Germinal center (tissue), 1 donor: Measurements from ENCODE around the gene ARHGEF6.
"Not testable (repeated sequence)": the region's sequence is repeated elsewhere in the genome, so short reads cannot be mapped to it uniquely, and the experiment has no call there.

Experiments
- DNase-seq: peaks from one replicate; pipeline ENCODE4 v3.0.0; 2012; ENCODE audit warnings: mixed read lengths, low spot score

The ARHGEF6 gene

DNA sequence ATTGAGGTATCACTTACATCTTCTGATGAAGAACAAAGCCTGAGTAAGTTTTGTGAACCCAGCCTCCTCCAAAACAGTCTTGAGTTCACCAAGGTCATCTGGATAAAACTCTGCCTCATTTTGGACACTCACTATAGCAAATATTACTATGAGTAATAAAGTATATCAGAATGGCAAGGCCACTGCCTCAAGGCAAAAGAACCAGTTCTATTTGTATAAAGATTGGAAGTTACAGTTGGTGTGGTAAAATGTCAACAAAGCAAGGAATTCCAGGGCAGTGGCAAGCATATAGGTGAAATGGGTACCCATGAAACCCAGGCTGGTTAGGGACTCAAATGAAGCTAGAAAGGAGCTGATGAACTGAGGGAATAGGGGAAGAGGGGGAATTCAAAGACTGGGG lies 2.4 kb upstream of the ARHGEF6 start:
- no peak for DNase-seq

DNA sequence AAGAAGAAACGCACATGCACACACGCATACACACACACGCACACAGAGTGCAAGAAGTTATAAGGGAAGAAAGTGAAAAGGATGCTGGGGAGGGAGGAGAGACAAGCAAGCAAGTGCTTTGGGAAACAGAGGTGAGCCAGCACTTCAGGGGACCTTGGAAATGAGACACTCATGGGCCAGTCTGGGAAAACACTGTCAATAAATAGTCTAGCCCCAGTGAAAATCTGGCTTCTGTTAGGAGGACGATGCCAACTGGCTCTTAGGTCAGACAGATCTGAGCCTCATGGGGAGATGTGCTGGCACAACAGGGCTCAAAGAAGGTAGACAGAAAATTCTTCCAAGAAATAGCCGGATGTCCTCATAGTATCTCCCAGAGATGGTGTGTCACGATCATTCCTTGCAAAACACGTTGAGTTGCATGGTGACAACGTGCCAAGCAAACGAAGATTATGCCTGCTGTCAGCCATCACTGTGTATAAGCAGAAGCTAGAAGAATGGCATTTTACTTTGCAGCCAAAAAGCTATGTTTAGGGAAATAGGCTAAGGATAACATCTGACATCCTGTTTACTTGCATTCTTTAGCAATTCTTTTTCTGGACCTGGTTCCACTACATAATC lies 557 bp upstream of the ARHGEF6 start:
- DNase-seq = no peak

DNA sequence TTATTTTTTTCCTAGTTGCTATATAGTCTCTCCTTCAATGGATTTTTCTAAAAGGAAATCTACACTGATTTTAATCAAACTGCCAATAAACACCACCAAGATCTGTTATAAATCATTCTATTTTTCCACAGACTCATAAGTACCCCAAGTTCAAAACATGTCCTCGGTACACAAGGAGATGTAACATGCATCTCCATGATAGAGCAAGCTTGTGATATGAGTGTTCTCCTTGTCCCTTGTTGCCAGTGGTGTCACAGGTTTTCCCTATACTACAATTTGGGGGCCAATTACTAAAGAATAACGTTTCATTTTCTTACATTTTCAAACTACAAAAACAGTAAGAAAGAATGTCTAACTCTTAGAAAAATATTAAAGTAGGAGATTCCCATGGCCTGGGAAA lies 491 bp downstream of the ARHGEF6 start:
- DNase-seq = no peak

DNA sequence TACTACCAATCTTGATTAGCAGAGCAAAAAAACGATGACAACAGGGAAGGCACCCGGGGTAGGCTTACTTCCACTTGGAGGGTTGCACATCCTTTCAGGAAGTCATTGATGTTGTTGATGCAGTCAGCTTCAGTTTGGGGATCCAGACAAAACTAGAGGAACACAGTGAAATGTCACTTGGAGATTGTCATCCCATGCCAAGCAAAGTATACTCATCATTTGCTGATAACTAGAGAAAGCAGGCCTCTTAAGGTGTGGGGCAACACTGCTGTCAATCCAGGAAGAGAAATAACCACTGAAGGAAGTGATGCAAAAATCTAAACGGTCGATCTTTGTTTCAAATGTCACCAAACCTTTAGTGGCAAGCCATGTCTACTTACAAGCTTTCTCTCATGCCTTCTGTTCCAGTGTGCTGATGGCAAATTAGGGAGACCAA lies 1.4 kb downstream of the ARHGEF6 start:
- DNase-seq = no peak

DNA sequence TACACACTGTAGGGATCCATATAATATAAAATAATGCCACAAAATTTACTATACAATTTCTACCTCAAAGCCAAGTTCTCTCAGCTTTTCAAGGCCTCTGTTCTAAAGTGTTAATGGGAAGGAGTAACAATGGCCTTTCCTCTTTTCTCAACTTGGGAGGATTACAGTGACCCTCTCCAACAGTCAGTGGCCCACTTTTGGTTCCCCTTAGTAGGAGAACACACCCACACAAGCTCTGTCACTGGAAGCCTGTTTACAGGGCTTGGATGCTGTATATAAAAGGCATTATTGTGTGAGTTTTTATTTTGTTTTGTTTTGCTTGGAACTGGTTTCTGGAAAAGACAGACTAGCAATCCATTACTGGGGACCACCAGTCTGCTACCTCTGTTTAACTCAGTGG lies 1.8 kb downstream of the ARHGEF6 start:
- no peak for DNase-seq

DNA sequence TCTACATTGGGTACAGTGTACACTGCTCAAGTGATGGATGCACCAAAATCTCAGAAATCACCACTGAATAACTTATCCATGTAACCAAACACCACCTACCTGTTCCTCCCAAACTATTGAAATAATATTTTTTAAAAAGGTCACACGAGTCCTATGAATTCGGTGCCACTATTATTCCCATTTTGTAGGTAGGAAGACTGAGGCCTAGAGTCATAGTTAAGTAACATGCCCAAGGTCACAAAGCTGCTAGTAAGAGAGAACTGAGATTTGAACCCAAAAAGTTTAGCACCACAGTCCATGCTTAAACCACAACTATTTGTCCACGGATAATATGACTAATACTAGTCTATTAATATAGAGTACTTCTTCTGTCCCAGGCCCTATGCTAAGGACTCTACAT lies 2.7 kb downstream of the ARHGEF6 start:
- no peak for DNase-seq

DNA sequence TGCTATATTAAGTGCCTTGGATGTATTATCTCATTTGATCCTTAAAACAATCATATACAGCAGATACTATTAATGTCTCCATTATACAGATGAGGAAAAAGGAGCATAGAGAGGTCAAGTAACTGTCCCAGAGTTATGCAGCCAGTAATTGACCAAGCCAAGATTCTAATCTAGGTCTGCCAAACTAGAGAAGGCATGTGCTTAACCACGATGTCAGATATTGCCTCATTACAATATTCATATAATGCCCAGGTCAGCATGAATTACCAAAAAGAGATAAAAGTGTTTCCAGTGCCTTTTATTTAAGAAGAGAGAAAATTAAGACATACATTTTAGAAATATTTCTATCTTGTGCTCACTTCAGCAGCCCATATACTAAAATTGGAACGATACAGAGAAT lies 7.1 kb downstream of the ARHGEF6 start:
- DNase-seq = no peak

DNA sequence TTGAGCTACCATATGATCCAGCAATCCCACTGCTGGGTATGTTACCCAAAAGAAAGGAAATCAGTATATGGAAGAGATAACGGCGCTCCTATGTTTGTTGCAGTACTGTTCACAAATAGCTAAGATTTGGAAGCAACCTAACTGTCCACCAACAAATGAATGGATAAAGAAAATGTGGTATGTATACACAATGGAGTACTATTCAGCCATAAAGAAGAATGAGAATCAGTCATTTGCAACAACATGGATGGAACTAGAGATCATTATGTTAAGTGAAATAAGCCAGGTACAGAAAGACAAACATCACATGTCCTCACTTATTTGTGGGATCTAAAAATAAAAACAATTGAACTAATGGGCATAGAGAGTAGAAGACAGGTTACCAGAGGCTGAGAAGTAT lies 8.9 kb downstream of the ARHGEF6 start:
- not testable (repeated sequence) for DNase-seq

DNA sequence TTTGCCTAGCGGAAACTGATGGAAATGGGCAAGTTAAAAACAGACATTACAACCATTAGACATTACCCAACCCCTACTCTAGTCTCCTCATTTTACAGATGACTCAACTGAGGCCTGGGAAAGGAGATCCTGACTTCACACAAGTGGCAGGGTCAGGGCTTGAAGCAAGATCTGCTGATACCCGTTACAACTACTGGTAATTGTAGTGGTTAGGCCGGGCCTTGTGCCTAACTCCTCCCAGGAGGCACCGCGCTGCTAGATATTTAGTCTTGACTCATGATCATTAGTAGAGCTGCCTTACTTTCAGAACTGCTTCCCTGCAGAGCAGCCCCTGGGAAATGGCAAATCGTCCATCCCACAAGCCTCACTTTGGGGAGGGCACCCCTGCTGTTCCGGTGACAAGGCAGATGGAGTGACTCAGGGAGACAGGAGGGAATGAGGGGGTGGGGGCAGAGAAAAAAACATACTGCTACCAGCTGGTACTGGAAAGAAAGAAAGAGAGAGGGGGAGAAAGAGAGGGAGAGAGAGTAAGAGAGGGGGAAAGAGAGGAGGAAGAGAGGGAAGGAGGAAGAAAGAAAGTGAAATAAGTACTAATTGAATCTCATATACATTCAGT lies 12.2 kb downstream of the ARHGEF6 start:
- peak; percentile 14 for DNase-seq

DNA sequence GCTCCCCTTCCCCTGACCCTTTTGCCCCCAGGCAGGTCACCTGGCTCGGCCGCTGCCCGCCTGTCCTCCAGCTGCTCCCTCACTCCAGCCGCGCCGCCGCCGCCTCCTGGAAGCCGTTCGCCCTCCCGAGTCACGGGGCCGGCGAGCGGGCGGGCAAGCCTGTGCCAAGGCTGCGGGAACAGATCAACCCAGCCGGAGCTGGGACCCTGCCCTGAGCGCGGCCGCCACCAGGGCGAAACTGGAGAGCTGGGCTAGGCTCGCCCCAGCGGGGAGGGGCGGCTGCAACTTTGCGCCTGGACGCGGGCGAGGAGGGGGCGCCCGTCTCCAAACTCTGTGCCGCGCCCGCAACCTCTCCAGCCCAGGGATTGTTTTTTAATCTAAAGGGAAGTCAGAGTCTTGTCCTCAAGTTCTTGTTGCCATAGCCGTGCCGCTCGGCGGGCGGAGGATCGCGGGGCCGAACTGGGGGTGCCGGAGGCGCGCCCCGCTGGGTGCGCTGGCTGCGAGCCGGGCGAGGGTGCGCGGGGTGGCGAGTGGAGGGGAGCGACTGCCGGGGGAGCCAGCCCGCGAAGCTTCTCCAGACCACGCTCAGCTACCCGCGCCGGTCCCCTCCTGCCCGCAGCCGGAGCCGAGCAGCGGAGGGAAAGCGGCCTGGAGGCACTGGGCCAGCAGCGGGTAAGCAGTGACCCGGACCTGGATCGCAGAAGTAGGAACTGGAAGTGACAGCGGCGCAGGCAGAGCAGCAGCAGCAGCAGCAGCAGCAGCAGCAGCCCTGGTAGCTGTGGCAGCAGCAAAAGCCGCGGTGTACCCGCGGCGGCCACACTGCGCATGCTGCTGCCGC lies 13.4 kb downstream of the ARHGEF6 start:
- peak; percentile 66 for DNase-seq

DNA sequence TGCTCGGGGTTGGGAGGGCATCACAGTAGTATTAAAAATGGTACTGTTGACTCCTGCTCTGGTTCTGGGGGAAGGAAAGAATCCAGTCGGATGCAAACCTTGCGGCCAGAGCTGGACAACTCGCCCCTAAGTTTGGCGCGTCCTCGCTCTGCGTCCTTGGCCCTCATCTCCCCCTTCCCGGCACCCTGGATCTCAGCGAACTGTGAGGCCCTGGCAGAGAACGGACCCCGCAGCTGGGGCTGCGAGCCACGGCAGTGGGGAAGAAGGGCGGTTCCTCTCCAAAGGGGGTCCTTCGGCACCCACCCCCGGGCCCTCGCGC lies 14.0 kb downstream of the ARHGEF6 start:
- no peak for DNase-seq

DNA sequence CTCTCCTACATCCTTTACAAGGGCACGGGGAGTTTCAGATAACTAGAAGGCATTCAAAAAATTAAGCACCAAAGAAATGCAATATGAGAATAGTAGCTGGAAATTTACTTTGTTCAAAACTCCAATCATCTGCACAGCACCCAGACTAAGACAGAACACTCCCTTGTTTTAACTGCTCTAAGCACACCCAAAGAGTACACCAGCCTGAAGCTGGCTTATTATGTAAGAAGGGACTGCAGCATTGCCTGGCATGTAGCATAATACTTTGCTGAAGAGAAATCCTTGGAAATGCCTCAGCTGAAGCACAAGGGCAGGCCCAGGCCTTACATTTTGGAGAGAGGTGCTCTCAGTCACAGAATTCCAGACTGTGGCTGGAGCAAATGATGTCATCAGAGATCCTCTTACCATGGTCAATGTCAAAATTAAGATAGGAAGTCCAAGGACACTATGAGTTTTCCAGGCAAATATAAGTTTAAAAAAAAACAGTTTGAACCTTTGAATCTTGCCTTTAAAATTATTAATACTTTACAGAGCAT lies 14.8 kb downstream of the ARHGEF6 start:
- DNase-seq = no peak

DNA sequence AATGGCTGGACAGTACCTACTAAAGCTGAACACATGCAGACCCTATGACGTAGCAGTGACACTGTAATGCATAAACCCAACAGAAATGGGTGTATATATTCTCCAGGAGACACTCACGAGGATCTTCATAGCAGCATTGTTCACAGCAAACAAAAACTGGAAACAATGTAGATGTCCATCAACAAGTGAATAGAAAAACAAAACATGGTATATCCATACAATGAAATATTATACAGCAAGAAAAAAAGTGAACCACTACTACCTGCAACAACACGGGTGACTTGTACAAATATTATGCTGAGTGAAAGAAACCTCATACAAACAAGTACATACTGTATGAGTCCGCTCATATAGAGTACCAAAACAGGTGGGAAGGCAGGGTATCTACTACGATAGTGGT lies 16.5 kb downstream of the ARHGEF6 start:
- no peak for DNase-seq

DNA sequence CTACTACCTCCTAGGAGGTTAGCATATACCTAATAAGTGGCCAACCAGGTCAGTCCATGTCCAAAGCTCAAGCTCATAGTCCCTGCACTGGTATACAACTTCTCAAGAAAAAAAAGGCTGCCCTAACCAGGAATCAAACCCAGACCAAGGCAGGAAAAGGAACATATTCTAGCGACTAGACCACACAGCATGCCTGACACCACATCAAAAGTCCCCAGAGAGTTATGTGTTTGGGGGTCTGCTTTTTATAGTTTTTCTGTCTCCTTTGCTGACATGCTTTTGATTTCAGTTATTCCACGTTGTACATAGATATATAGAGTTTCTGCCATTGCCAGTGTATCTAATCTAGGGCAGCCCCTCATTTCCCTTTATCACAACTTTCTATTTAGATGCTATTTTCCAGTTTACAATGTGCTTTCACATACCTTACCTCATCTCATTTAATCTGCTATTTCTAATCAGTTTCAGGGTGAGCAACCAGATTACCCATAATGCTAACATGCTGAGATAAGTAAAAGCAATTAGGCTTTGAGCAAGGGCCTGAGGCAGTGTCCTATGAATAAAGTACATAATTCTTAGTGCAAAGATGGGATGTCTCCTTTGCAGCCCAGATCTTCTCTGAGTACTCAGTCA lies 17.8 kb downstream of the ARHGEF6 start:
- no peak for DNase-seq

DNA sequence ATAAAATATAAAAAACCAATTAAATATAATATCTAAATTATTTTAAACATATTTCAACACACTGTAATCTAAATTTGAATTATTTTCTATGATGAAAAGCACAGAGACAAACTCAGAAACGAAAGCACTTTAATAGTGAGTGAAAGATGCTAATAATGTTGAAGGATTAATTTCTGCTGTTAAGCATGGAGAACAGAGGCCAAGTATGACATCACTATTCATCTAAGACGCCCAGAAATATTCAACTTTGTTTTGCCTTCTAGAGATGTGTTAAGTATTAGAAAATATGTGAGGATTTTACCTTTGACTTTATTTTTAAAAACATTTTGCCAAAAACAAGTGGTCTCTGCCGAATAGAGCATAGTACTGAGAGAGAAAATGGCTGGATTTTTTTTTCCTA lies 19.3 kb downstream of the ARHGEF6 start:
- DNase-seq = no peak

DNA sequence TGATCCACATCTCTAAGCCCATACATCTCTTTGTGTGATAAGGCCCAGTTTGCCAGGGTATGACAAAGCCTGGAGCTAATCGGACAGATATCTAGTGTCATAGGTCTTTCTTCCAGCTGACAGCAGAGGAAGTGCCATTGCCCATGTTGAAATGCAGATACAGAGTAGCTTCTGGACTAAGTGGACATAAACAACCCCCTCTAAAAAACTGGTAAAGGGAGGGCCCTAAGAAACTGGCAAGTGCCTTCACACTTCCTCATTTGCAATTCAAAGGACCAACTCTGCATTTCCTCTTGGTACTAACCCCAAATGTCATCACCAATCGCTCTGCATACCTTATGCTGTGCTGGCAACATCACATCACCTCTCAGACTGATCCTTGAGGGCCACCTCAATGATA lies 20.8 kb downstream of the ARHGEF6 start:
- no peak for DNase-seq

DNA sequence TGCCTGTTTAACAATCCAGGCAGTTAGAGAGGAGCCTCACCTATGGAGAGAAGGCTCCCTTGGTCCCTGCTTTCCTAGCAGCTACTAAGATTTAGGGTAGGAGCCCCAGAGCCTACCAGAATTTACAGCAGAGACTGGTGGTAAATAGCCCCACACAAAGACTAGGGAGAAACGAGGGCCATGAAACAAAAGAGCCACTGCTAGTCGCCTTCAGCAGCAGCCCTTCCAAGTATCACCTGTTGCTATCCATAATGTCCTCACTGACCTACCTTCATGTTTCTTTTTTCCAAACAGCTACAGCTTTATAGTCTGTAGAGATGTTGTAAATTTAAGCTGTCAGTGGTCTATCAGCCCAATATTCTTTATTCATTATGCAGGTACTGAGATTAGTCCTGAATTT lies 25.3 kb downstream of the ARHGEF6 start:
- DNase-seq = no peak

DNA sequence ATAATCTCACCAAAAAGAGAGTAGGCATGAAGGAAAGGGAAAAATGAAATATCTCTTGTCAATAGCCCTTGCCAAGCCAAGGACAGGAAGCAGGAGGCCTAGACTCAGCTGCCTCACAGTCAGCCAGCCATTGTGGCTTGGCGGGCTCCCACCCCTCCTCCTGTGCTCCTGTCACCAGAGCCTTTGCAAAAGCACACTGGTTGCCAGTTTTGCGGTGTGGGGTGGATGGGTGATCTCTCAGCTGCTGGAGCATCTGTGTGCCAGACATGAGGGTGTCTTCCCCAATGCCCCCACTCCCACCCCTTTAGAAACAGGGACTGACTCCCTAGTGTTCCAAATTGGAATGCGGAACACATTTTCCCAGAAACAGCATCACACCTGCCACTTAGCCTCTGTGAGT lies 26.1 kb downstream of the ARHGEF6 start:
- DNase-seq = no peak

DNA sequence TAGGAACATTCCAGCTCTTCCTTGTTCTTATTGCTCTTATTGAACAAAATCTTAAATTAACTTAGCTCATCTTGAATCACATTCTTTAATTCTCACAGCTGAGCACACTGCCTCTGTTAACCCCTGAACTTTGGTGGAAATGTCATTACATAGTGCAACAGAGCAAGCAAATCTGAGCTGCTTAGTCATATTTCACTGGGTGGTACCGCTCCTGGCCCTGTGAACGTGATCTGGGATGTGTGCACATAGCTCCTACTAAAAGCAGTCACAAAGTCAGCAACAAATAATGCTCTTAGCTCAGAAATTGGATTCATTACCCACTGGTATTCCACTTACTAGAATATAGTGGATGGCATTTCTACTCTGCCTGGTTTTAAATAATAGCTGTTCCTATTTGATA lies 27.9 kb downstream of the ARHGEF6 start:
- no peak for DNase-seq

DNA sequence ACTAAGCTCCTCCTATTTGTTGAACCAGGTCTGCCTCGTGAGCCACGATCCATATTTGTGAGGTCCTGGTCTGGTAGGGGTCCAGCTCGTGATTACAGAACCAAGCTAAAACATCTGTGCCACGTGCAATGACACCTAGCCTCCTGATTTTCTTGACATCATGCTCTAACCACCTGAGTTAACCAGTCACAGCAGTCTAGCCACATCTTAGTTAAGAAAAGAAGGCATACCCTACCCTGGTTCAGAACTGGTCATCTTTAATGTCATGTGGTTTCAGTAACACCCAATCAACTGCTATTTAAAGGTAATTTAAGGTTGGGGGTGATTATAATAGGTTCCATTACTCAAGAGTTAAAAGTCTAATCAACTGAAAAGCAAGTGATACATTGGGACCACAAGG lies 28.4 kb downstream of the ARHGEF6 start:
- DNase-seq = no peak

DNA sequence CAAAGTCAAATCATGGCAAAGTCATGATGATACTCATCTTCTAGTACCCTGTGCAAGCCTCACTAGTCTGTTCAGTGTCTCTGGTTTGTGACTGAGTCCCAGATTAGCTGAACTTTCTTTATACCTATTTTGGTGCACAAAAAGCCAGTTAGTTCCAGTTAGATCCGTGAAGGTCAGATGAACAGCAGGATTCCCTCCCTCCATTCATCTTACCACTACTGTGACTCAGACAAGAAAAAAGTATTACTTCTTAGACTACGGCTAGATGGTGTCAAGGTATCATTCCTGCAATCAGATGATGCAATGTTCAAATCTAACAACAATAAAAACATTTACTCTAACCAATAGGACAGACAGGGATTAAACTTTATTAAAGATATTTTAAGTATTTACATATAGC lies 30.4 kb downstream of the ARHGEF6 start:
- no peak for DNase-seq

DNA sequence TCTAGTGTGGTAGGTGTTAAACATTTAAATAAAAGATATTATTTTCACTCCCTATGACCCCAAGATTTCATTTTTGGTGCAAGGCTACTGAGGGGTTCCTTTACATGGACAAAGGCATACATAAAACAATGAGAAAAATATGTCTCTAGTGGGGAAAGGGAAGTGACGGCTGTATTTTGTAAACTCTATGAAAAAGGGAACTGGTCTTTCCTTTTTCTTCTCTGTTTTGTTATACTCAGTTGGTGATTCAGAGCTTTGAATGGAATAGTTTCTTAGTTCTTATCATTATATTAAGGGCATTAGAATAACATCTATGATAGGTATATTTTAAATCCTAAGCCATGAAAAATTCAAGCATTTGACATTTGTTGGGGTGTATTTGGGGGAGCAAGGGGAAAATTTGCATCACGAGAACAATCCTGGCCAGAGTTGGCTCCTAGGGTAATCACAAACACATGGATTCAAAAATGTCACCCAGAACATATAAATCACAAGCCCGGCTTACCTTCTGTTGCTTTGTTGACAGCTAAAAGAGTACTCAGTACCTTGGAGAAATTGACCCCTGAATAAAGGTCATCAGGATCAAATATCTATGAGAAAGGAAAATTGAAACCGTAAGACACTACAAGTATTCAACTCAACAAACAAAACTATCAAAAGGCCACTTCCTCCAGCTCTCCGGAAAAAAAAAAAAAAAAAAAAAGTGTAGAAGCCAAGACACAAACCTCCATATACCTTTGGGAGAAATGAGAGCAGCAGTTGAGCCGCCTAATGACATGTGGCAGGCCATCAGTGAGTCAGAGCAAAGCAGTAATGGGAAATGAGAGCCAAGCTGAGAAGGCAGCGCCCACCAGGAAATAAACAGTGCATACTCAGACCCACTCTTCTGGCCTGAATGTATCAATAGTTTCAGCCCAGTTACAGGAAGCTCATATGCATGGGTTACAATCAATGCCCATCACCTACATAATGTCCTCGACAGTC lies 33.4 kb downstream of the ARHGEF6 start:
- DNase-seq = no peak
